Choroid plexus epithelial cell (primary cell): ENCODE measurements around the gene SND1.
A peak's percentile ranks its signal among the peaks of the same experiment; 100 is the strongest.

ENCODE experiments used
- DNase-seq: peaks from one replicate; pipeline ENCODE4 v3.0.0-alpha.2; 2010; ENCODE audit warnings: low read depth
- H3K4me3 ChIP-seq: 2 replicates; pipeline ENCODE4 v1.5.1; 2011; ENCODE audit warnings: low read depth, mild to moderate bottlenecking, control low read depth, low read length, moderate library complexity
- CTCF ChIP-seq: conservative IDR thresholded peaks from 2 replicates; pipeline ENCODE4 v1.5.1; 2011; ENCODE audit warnings: low read depth, mild to moderate bottlenecking, control low read depth, inconsistent platforms, low read length, moderate library complexity

Gene SND1

GRCh38 chr7:127844707-127845331 is 192.8 kb downstream of the SND1 start:
- TF ChIP-seq CTCF, result no peak
- DNase-seq, result peak; percentile 64
- H3K4me3 ChIP-seq, result no peak overlapping the region

- peak; percentile 55 for DNase-seq
- H3K4me3 ChIP-seq, result no peak overlapping the region
- TF ChIP-seq CTCF, result no peak
These were observed 193.7 kb downstream of the SND1 start for GRCh38 chr7:127845522-127846214.

GRCh38 chr7:127847641-127848040 is 195.6 kb downstream of the SND1 start:
- no peak for DNase-seq
- no peak for TF ChIP-seq CTCF
- H3K4me3 ChIP-seq, result no peak overlapping the region

GRCh38 chr7:127848241-127848640 is 196.2 kb downstream of the SND1 start:
- H3K4me3 ChIP-seq, result no peak overlapping the region
- no peak for DNase-seq
- no peak for TF ChIP-seq CTCF

GRCh38 chr7:127850195-127850594 is 198.2 kb downstream of the SND1 start:
- no peak for TF ChIP-seq CTCF
- no peak for DNase-seq
- no peak overlapping the region for H3K4me3 ChIP-seq

- DNase-seq, result no peak
- H3K4me3 ChIP-seq, result no peak overlapping the region
- no peak for TF ChIP-seq CTCF
These were observed 202.4 kb downstream of the SND1 start for GRCh38 chr7:127854383-127854782.

- no peak overlapping the region for H3K4me3 ChIP-seq
- no peak for DNase-seq
- TF ChIP-seq CTCF, result no peak
These were observed 205.5 kb downstream of the SND1 start for GRCh38 chr7:127857464-127857841.
